ENCODE measurements around the gene EBF3. TPM values are rescaled to one million over a fixed set of nuclear protein-coding genes. Genes with fewer than 3 reads are reported as not detected.

The EBF3 gene
- total and polyA plus RNA-seq, 2 donors (not counting 3 experiments of a cell fraction or from before 2014, with no cell fraction given), result 0.92 to 2.7 TPM

GRCh38 chr10:129958629-129959543 is 5.2 kb downstream of the EBF3 start:
- no peak for FAIRE-seq
- Histone ChIP-seq H3K79me2 (ENCODE audit: control insufficient read depth, insufficient read depth, low read length) (no peaks in the 10 kb centered on the region), H3K27me3 (ENCODE audit: control insufficient read depth in 2 of 2, insufficient read depth in 2 of 2, low read length in 2 of 2) (peaks cover 41 to 64% of the 10 kb centered on the region in 2 experiments), H3K36me3 (ENCODE audit: control insufficient read depth in 2 of 2, extremely low read depth in 1 of 2, insufficient read depth in 2 of 2, low read length in 2 of 2) (no peaks in the 10 kb centered on the region), H4K20me1 (replicated peaks; ENCODE audit: control insufficient read depth, extremely low read depth, insufficient read depth, low read length) (no peaks in the 10 kb centered on the region), H3K4me1 (ENCODE audit: control insufficient read depth, extremely low read depth, insufficient read depth, low read length) (peaks cover 9% of the 10 kb centered on the region), H3K4me2 (ENCODE audit: insufficient read depth, low read length) (no peak overlapping the region), H3K27ac (ENCODE audit: insufficient read depth, low read depth, low read length) (no peak overlapping the region), H3K9me1 (replicated peaks; ENCODE audit: control insufficient read depth, extremely low read depth, insufficient read depth, low read length) (no peaks in the 10 kb centered on the region), H2AFZ (ENCODE audit: low read depth, low read length) (no peak overlapping the region), H3K4me3 (replicated peaks in 1 of 3; ENCODE audit: insufficient read depth in 1 of 3, low read depth in 1 of 3, low read length in 3 of 3) (no peak overlapping the region), H3K9me3 (replicated peaks; ENCODE audit: control insufficient read depth, insufficient read depth, low read length) (no peaks in the 10 kb centered on the region), H3K9ac (replicated peaks; ENCODE audit: extremely low read depth, insufficient read depth, low read length) (no peak overlapping the region)
- dilution Hi-C loops (cut with MboI; ENCODE audit: extremely low pct_ligation_motif_present, low sequenced_read_pairs), result no loop called here
- no peak for TF ChIP-seq POLR2AphosphoS5 (IDR thresholded peaks at IDR 0.05; ENCODE audit: insufficient read depth, low read depth, low read length)
- TF ChIP-seq MYC (IDR thresholded peaks at IDR 0.05; ENCODE audit: low read depth, low read length), result no peak
- TF ChIP-seq MAX (IDR thresholded peaks at IDR 0.05; ENCODE audit: insufficient read depth, insufficient read length), result no peak
- TF ChIP-seq CTCF (IDR thresholded peaks at IDR 0.05; ENCODE audit: extremely low read depth in 1 of 2, insufficient read depth in 1 of 2, low read depth in 1 of 2, low read length in 2 of 2), result no peak
- TF ChIP-seq POLR2A (IDR thresholded peaks at IDR 0.05; ENCODE audit: low read depth, low read length), result no peak
- peak; percentile 20 for TF ChIP-seq EZH2 (IDR thresholded peaks at IDR 0.05; ENCODE audit: borderline replicate concordance, low read depth, low read length, severe bottlenecking)
- no peak for TF ChIP-seq JUN (IDR thresholded peaks at IDR 0.05; ENCODE audit: borderline replicate concordance, insufficient read depth, insufficient read length, low read depth)
- TF ChIP-seq FOS (IDR thresholded peaks at IDR 0.05; ENCODE audit: borderline replicate concordance, insufficient read depth, low read length), result no peak
- no peak for TF ChIP-seq GATA2 (IDR thresholded peaks at IDR 0.05; ENCODE audit: insufficient read depth, insufficient read length, low read depth, low read length)
- no TSS peak for BruUV-seq (replicated peaks)
- intact Hi-C loops (cut with micrococcal nuclease), result loop anchor here (1.0 kb wide), 1 partner anchor 9 kb away; no protein-coding TSS in a partner anchor
- ChIA-PET CTCF (no interaction called here), POLR2A (no interaction called here)
- no peak for DNase-seq (ENCODE audit: low read depth, low spot score)
